CD14-positive monocyte (primary cell): ENCODE measurements around the gene CCDC12. TPM values are rescaled to one million over a fixed set of nuclear protein-coding genes. Genes with fewer than 3 reads are reported as not detected.

ENCODE experiments used
- DNase-seq, 3 donors: peaks; one replicate each; pipeline ENCODE4 v3.0.0-alpha.2; 2011 to 2022
- H2AFZ ChIP-seq: 2 replicates; pipeline ENCODE4 v1.6.0; 2012; ENCODE audit warnings: mild to moderate bottlenecking, low read depth, low read length, inconsistent platforms; ENCODE audit not compliant: insufficient read depth, poor library complexity, severe bottlenecking
- H3K27ac ChIP-seq, 2 donors: 1 replicate in 1 of 2; 2 replicates in 1 of 2; pipeline ENCODE4 v1.5.1; 2012 to 2013; ENCODE audit warnings: low read length in 2 of 2, control low read depth in 1 of 2, inconsistent platforms in 1 of 2, low read depth in 1 of 2, mild to moderate bottlenecking in 1 of 2
- H3K27me3 ChIP-seq, 2 donors: one replicate each; pipeline versions ENCODE4 v1.6.0 to v1.6.1; 2011 to 2013; ENCODE audit warnings: low read length in 2 of 2; ENCODE audit not compliant: control insufficient read depth in 2 of 2, insufficient read depth in 2 of 2
- H3K36me3 ChIP-seq, 2 donors: replicated peaks in 1 of 2; 1 replicate in 1 of 2; 2 replicates in 1 of 2; pipeline versions ENCODE4 v1.5.1 to v1.6.1; 2012 to 2013; ENCODE audit warnings: low read length in 2 of 2, control low read depth in 1 of 2, inconsistent platforms in 1 of 2, mild to moderate bottlenecking in 1 of 2; ENCODE audit not compliant: insufficient read depth in 2 of 2, control insufficient read depth in 1 of 2
- H3K4me1 ChIP-seq, 2 donors: 1 replicate in 1 of 2; 2 replicates in 1 of 2; pipeline versions ENCODE4 v1.5.1 to v1.6.1; 2012 to 2013; ENCODE audit warnings: low read length in 2 of 2, control low read depth in 1 of 2, inconsistent platforms in 1 of 2, mild to moderate bottlenecking in 1 of 2, moderate library complexity in 1 of 2; ENCODE audit not compliant: insufficient read depth in 2 of 2, control insufficient read depth in 1 of 2
- H3K4me2 ChIP-seq: replicated peaks from 2 replicates; pipeline ENCODE3; 2012; ENCODE audit warnings: low read length, moderate library complexity, mild to moderate bottlenecking; ENCODE audit not compliant: poor library complexity, severe bottlenecking; ENCODE audit errors: extremely low read depth
- H3K4me3 ChIP-seq, 3 experiments: fragments of 200-600 bp in 1 of 3; sonication (generic) in 1 of 3; replicated peaks in 1 of 3; 1 replicate in 2 of 3; 2 replicates in 1 of 3; pipeline ENCODE4 v1.5.1; 2011 to 2013; ENCODE audit warnings: low read length in 3 of 3, mild to moderate bottlenecking in 3 of 3, control low read depth in 2 of 3, low read depth in 2 of 3, inconsistent platforms in 1 of 3, moderate library complexity in 1 of 3
- H3K79me2 ChIP-seq: 2 replicates; pipeline ENCODE4 v1.6.0; 2012; ENCODE audit warnings: mild to moderate bottlenecking, control low read depth, inconsistent platforms, low read length, moderate library complexity; ENCODE audit not compliant: insufficient read depth
- H3K9ac ChIP-seq: 2 replicates; pipeline ENCODE4 v1.6.0; 2017; ENCODE audit warnings: low read length, mild to moderate bottlenecking; ENCODE audit not compliant: insufficient read depth, poor library complexity, severe bottlenecking
- H3K9me3 ChIP-seq, 2 donors: replicated peaks in 1 of 2; 1 replicate in 1 of 2; 2 replicates in 1 of 2; pipeline versions ENCODE4 v1.5.1 to v1.6.1; 2012 to 2013; ENCODE audit warnings: low read length in 2 of 2, control low read depth in 1 of 2; ENCODE audit not compliant: control insufficient read depth in 1 of 2, insufficient read depth in 1 of 2
- H4K20me1 ChIP-seq: 2 replicates; pipeline ENCODE4 v1.6.0; 2012; ENCODE audit warnings: mild to moderate bottlenecking, low read length, control low read depth, moderate library complexity; ENCODE audit not compliant: insufficient read depth
- H3K27ac Mint-ChIP-seq, 7 donors: one replicate each; pipeline ENCODE4 v1.8.0; 2020; ENCODE audit warnings: mild to moderate bottlenecking in 7 of 7, mixed read lengths in 7 of 7, moderate library complexity in 6 of 7, inconsistent platforms in 2 of 7
- H3K27me3 Mint-ChIP-seq, 3 donors: one replicate each; pipeline ENCODE4 v1.8.0; 2021 to 2022; ENCODE audit warnings: low read depth in 3 of 3, mild to moderate bottlenecking in 3 of 3, mixed read lengths in 3 of 3, moderate library complexity in 3 of 3, inconsistent platforms in 1 of 3
- H3K36me3 Mint-ChIP-seq, 2 donors: one replicate each; pipeline ENCODE4 v1.8.0; 2020; ENCODE audit warnings: mixed read lengths in 2 of 2, inconsistent platforms in 1 of 2, mild to moderate bottlenecking in 1 of 2
- H3K4me1 Mint-ChIP-seq: one replicate; pipeline ENCODE4 v1.8.0; 2020; ENCODE audit warnings: mild to moderate bottlenecking, mixed read lengths
- H3K4me3 Mint-ChIP-seq, 2 donors: one replicate each; pipeline ENCODE4 v1.8.0; 2020; ENCODE audit warnings: mild to moderate bottlenecking in 2 of 2, mixed read lengths in 2 of 2, moderate library complexity in 1 of 2
- H3K9me3 Mint-ChIP-seq, 7 donors: one replicate each; pipeline ENCODE4 v1.8.0; 2020 to 2022; ENCODE audit warnings: mixed read lengths in 7 of 7, mild to moderate bottlenecking in 6 of 7, moderate library complexity in 6 of 7, inconsistent platforms in 2 of 7
- WGBS: methylation state at CpG from one replicate; pipeline ENCODE4 v1.1.5; 2013; ENCODE audit warnings: missing lambda C conversion rate; ENCODE audit not compliant: insufficient coverage; 5-methylcytosine and 5-hydroxymethylcytosine counted together
- intact Hi-C, 2 donors: fragments of 100-400 bp; cut with micrococcal nuclease; formaldehyde crosslinking; loops; one replicate each; pipeline versions ENCODE4 v1.15.0 to v1.15.1; 2023
- polyA plus RNA-seq, 3 donors: library from polyadenylated mRNA; depleted of rRNA in 1 of 3; unstranded in 2 of 3; stranded (reverse) in 1 of 3; fragments of 300-500 nt in 2 of 3; fragments of >200 nt in 1 of 3; fragmentation: Illumina TruSeq in 2 of 3; gene quantifications; 1 replicate in 2 of 3; 2 replicates in 1 of 3; pipeline ENCODE4 v1.2.3, GENCODE V29; 2012 to 2021
- TF ChIP-seq, protein P1 (sequence below): fragments of 200-600 bp; IDR thresholded peaks from one replicate; pipeline ENCODE4 v1.8.0; 2022; ENCODE audit warnings: antibody characterized with exemption, mild to moderate bottlenecking

The CCDC12 gene
- polyA plus RNA-seq, 3 donors: 50.1 to 70.7 (median 55.8) TPM

DNA sequence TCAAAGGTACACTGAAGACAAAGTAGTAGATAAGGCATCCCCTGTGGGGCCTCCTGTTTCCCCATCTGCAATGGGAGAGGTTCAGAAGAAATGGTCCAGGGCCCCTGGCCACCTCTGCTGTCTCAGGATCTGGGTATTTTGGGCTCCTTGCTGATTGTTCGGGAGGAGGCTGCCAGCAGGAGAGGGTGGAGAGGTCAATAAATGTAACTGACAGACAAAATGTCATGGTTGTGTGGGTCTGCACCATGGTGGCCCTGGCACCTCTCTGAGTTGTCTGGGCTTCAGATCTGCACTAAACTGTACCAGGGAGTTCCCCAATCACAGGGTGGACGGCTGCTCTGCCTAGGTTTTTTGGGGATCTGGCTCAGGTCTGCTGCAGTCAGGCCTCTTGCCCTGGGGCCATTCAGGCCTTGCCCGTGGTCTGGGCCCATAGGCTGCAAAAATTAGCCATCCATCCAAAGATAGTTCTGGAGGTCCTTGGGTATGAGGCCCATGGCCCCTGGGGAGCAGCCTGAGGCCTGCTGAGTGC, 10.3 kb upstream of the CCDC12 start:
- WGBS: 30% methylated on average over 2 of the region's 3 CpGs
- Histone ChIP-seq H3K27ac (peak overlapping the region; percentile 89 to 92), H2AFZ (no peak overlapping the region), H3K36me3 (peaks cover 16 to 18% of the 10 kb centered on the region in 2 donors), H3K27me3 (no peaks in the 10 kb centered on the region), H3K79me2 (peaks cover 100% of the 10 kb centered on the region), H3K4me3 (peak overlapping the region in 1 of 3 experiments; percentile 79), H4K20me1 (peaks cover 69% of the 10 kb centered on the region), H3K9me3 (no peaks in the 10 kb centered on the region), H3K9ac (peak overlapping the region; percentile 69), H3K4me2 (peak overlapping the region; percentile 83), H3K4me1 (peaks cover 96 to 100% of the 10 kb centered on the region in 2 donors)
- Mint-ChIP-seq H3K4me1 (peaks cover 95% of the 10 kb centered on the region), H3K36me3 (peaks cover 44 to 61% of the 10 kb centered on the region in 2 donors), H3K4me3 (peak overlapping the region; percentile 9 to 90), H3K27ac (peak overlapping the region; percentile 85 to 99 (median 95)), H3K9me3 (no peaks in the 10 kb centered on the region), H3K27me3 (peaks cover 0 to 3% (median 1%) of the 10 kb centered on the region in 3 donors)
- TF ChIP-seq, protein P1, sequence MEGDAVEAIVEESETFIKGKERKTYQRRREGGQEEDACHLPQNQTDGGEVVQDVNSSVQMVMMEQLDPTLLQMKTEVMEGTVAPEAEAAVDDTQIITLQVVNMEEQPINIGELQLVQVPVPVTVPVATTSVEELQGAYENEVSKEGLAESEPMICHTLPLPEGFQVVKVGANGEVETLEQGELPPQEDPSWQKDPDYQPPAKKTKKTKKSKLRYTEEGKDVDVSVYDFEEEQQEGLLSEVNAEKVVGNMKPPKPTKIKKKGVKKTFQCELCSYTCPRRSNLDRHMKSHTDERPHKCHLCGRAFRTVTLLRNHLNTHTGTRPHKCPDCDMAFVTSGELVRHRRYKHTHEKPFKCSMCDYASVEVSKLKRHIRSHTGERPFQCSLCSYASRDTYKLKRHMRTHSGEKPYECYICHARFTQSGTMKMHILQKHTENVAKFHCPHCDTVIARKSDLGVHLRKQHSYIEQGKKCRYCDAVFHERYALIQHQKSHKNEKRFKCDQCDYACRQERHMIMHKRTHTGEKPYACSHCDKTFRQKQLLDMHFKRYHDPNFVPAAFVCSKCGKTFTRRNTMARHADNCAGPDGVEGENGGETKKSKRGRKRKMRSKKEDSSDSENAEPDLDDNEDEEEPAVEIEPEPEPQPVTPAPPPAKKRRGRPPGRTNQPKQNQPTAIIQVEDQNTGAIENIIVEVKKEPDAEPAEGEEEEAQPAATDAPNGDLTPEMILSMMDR: no peak
- no peak for DNase-seq
- intact Hi-C loops: loop anchor here in 1 of 2 donors (5.0 kb wide), 2 partner anchors 35 to 60 kb away; no protein-coding TSS in a partner anchor

DNA sequence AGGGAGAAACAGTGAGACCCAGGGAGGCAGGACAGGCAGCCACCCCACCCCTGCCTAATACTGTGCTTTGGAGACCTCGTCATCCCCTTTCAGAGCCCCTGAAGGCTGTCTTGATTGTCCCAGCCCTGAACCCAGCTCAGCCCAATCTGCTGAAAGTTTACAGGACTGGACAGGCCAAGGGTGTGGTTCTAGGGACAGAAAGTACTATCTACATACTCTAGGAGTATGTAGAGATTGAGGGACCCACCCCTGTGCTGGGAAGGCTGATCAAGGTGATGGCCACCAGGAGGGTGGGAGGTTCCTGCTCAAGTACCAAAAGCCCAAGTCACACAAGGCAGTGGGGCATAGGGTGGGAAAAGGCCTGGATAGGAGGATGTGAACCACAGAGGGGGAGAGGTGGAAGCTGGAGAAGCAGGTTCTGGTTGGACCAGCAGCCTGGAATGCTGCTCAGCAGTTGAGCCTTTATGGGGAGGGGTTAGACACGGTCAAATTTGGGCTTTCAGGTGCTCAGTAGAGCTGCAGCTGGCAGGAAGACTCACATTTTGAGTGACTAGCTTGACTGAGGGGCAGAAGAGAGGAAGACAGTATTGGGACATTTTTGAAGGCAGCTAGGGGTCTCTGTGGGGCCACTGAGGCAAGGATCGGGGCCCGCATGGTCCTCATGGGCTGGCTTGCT, 9.6 kb upstream of the CCDC12 start:
- TF ChIP-seq, protein P1: no peak
- H3K27me3 ChIP-seq: no peaks in the 10 kb centered on the region
- H3K9ac ChIP-seq: no peak overlapping the region
- peaks cover 37 to 54% of the 10 kb centered on the region in 2 donors for H3K36me3 Mint-ChIP-seq
- H4K20me1 ChIP-seq: peaks cover 67% of the 10 kb centered on the region
- no peak overlapping the region for H3K4me3 Mint-ChIP-seq
- H3K4me1 ChIP-seq: peaks cover 96 to 100% of the 10 kb centered on the region in 2 donors
- H3K9me3 Mint-ChIP-seq: no peaks in the 10 kb centered on the region
- DNase-seq: no peak
- H3K79me2 ChIP-seq: peaks cover 100% of the 10 kb centered on the region
- peak overlapping the region; percentile 89 to 92 for H3K27ac ChIP-seq
- H3K9me3 ChIP-seq: no peaks in the 10 kb centered on the region
- intact Hi-C loops: loop anchor here in 1 of 2 donors (5.0 kb wide), 2 partner anchors 34 to 59 kb away; no protein-coding TSS in a partner anchor
- peak overlapping the region in 1 of 3 experiments; percentile 79 for H3K4me3 ChIP-seq
- H3K4me1 Mint-ChIP-seq: peaks cover 95% of the 10 kb centered on the region
- peaks cover 0 to 3% (median 1%) of the 10 kb centered on the region in 3 donors for H3K27me3 Mint-ChIP-seq
- H2AFZ ChIP-seq: no peak overlapping the region
- peak overlapping the region; percentile 85 to 99 (median 95) for H3K27ac Mint-ChIP-seq
- peaks cover 9 to 12% of the 10 kb centered on the region in 2 donors for H3K36me3 ChIP-seq
- WGBS: 86% methylated on average over 3 of the region's 4 CpGs
- H3K4me2 ChIP-seq: peak overlapping the region; percentile 83
